Measurements from ENCODE around the gene ZPBP.

DNA sequence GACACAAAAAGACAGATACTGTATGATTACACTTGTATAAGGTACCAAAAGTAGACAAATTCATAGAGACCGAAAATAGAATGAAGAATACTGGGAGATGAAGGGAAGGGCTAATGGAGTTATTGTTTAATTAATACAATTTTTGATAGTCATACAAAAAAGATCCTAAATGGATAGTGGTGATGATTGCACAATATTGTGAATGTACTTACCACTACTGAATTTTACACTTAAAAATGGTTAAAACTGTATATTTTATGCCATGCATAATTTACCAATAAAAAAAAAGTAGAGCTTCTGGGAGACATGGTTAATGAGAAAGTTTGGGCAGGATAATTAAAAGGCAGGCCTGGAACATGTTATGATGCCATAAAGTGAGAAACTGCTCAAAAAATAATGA lies 119.0 kb downstream of the ZPBP start:
- TF ChIP-seq POLR2A (IDR thresholded peaks at IDR 0.05; ENCODE audit: low read depth, low read length): no peak
- TF ChIP-seq POLR2AphosphoS5 (IDR thresholded peaks at IDR 0.05; ENCODE audit: low read depth, low read length): no peak
- TF ChIP-seq TAF1 (IDR thresholded peaks at IDR 0.05; ENCODE audit: borderline replicate concordance, low read depth, low read length): no peak

All from GM12892 (cell line).